GM19468 (cell line): Measurements from ENCODE around the gene TSPOAP1.

ENCODE experiments used
- ATAC-seq: cut with Tn5 transposase; IDR thresholded peaks from one replicate; pipeline ENCODE4 v1.9.1; 2021; ENCODE audit warnings: mild to moderate bottlenecking, moderate library complexity, moderate number of reproducible peaks; ENCODE audit not compliant: unreplicated experiment; ENCODE audit errors: extremely low read depth

The TSPOAP1 gene

GRCh38 chr17:58362368-58363014 is 33.9 kb upstream of the TSPOAP1 start:
- no peak for ATAC-seq

DNA sequence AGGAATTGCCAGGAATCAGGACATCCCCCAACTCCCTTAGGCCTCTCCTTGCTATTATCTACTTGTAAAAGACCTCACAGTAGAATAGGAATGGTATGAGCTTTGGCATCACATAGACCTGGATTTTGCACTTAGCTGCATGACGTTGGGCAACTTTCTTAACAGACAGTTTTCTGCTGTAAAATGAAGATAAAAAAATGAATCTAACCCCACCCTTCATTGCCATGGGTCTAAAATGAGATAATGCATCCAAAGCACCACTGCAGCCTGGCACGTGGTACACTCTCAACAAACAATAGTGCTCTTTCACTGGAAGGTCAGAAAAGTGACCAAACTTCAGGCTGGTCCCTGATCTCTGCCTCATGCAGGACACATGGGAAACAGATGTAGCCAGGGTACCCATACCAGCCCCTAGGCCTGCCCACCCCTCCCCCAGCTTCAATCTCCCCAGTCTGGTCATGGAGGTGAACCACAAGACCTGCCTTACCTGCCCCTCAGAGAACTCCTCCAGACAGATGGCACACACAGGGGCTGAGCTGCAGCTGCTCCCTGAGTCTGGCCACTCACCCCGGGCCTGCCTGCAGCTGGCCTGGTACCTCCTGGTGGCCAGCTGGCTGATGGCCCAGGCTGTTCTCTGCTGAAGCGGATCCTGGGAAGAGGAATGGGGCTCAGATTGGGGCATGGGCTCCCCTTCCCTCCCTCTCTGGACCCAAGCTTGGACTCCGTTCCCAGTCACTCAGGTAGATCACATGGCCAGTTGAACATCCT is 31.9 kb upstream of the TSPOAP1 start:
- ATAC-seq, result no peak

GRCh38 chr17:58358408-58359172 is 30.0 kb upstream of the TSPOAP1 start:
- ATAC-seq, result no peak

GRCh38 chr17:58357312-58358297 is 29.0 kb upstream of the TSPOAP1 start:
- ATAC-seq, result no peak

- ATAC-seq, result no peak
These were observed 27.6 kb upstream of the TSPOAP1 start for GRCh38 chr17:58356231-58356630.

GRCh38 chr17:58354541-58355216 is 26.1 kb upstream of the TSPOAP1 start:
- no peak for ATAC-seq

DNA sequence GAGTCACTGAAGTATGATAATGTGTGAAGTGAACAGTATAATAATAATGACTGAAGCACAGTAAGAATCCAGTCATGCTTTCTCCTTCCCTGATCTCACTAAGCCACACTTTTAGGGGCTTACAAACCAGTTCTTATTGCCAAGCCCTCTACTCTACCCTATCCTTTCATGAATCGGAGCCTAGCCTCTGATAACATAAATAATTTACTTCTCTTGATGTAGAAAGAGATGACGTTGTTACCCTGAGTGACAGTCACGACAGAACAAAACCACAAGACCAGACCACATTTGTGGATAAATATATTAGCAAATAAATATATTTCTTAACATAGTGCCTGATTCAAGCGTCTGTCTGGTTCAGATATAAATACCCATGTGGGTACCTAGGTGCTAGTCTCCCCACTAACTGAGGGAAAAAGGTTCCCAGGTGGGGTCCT is 24.8 kb upstream of the TSPOAP1 start:
- ATAC-seq, result no peak

DNA sequence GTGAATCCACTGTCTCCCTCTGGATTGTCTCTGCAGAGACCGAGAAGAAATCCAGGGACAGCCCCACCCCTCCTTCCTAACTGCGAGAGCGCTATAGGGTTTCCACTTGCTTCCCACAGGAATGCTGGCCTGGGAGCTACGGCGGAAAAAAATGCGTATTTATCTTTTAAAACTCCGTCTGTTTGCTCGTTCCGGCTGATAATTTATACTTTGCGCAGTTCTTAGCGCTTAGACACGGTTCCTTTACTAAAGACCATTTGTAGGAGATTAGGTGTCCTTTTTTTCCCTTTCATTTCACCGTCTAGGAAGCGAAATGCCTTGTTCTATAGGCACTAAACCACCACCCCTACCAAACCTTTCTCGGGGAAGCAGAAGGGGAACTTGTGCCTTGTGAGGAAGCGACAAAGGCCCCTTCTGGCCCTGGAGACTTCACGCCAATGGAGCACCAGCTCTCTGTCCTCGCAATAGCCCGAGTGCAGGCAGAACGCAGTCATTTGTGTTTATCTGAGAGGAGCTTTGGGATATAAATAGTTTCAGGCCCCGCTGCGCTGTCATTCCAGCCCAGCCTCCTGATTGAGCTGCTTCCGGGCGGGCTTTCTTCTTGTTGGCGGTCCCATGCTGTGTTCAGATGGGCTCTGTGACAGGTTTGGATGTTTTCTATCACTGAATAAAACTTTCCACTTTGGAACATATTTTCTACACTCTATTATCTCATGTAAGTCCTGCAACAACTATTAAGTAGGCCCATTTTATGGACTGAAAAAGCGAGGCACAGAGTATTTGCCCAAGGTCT is 24.2 kb upstream of the TSPOAP1 start:
- no peak for ATAC-seq

GRCh38 chr17:58351831-58352595 is 23.4 kb upstream of the TSPOAP1 start, which contains the start of gene SUPT4H1:
SUPT4H1 (minus strand) TSS chr17:58352201; CDS start chr17:58352135, 66 bp downstream.
- peak; percentile 80 for ATAC-seq

DNA sequence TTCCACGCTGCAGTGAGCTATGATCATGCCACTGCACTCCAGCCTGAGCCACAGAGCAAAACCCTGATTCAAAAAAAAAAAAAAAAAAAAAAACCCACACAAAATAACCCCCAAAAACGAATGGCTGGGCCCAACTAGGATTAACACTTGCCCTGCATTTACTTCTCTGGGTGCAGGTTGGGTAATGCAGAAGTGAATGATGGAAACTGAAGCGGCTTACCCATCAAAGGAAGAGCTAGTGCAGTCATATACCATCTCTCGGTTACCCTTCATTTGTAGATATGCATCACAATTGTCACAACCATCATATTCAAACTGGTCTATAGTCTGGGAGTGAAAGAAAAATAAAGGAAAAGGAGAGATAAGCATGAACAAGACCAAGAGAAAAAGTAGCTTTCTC is 22.6 kb upstream of the TSPOAP1 start:
- ATAC-seq, result no peak

DNA sequence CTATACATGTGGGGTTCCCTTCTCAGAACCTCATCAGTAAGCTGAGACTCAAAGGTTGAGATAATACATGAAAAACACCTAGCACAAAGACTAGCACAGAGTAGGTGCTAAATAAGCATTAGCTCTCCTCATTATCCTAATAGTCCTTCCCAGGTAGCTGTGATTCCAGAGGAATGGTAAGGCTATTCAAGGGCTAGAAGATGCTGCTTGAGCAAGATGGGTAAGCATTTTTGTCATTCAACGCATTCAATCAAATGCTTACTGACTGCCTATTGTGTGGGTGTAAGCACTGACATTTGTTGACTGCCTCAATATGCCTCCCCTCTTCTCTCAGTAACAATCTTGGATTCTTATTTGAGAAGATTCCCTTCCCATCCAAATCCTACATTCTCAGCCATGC is 19.4 kb upstream of the TSPOAP1 start:
- ATAC-seq, result no peak

DNA sequence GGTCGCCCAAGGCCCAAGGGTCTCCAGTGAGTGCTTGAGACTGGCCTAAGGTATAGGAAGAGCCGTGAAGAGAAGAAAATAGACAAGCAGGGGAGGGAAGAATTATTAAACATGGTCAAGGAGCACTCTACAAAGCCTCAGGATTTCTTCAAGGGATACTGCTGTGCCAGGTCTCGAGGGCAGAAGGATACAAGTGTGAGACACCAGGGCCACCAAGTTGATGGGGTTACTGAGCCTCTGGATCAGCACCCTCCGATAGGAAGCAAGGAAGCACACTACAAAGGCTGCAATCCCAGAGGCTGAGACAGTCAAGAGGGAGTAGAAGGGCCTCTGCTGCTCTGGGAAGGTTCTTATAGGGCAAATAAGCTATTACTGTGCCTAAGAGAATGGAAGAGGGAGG is 16.9 kb upstream of the TSPOAP1 start:
- ATAC-seq, result no peak

GRCh38 chr17:58344791-58345157 is 16.2 kb upstream of the TSPOAP1 start:
- ATAC-seq, result no peak

- peak; percentile 68 for ATAC-seq
These were observed 15.6 kb upstream of the TSPOAP1 start for GRCh38 chr17:58344047-58344790.

- no peak for ATAC-seq
These were observed 14.5 kb upstream of the TSPOAP1 start for GRCh38 chr17:58343131-58343530.

DNA sequence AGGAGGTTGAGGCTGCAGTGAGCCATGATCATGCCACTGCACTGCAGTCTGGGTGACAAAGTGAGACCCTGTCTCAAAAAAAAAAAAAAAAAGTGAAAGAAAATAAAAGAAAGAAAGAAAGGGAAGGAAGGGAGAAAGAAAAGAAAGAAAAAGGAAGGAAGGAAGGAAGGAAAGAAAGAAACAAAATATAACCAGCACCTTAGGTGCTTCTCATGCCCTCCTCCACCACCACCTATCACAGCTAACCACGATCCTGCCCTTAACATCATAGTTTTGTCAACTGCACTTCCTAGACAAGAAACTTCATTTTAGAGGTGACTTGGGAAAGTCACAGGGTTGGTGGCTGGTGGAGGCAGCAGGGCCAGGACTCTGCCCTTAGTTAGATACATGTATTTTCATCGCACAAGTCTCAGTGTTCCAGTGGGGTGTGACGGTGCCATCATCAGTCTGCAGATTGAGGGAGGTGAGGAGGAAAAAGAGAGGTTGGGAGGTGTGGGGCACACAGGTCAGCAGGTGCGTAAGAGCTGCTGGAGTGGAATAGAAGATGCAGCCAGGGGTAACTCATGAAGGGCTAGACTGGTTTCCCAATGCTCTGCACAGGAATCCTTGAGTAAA is 13.4 kb upstream of the TSPOAP1 start:
- no peak for ATAC-seq
